ENCODE results near the gene LAMB2. TPM values are rescaled to one million over a fixed set of nuclear protein-coding genes. Genes with fewer than 3 reads are reported as not detected.

LAMB2 gene
- total RNA-seq, 1 experiment from 2014 or later, result 118 TPM

- no peak for TF ChIP-seq AFF4 (CRISPR knock-in tag; IDR thresholded peaks at IDR 0.05; ENCODE audit: borderline replicate concordance)
- no peak for TF ChIP-seq NFYB (CRISPR knock-in tag; conservative IDR thresholded peaks at IDR 0.05; ENCODE audit: low read depth)
- TF ChIP-seq ZNF232 (CRISPR knock-in tag; IDR thresholded peaks at IDR 0.05), result no peak
- TF ChIP-seq TCF7 (CRISPR knock-in tag; IDR thresholded peaks at IDR 0.05; ENCODE audit: low read depth), result no peak
- no peak for TF ChIP-seq ZSCAN18 (CRISPR knock-in tag; IDR thresholded peaks at IDR 0.05)
- no peak for TF ChIP-seq ATF1 (CRISPR knock-in tag; IDR thresholded peaks at IDR 0.05)
- TF ChIP-seq AR (CRISPR knock-in tag; IDR thresholded peaks at IDR 0.05), result no peak
- 0 out of 2 replicates have a peak, but pooled peaks have one; percentile 7 for TF ChIP-seq HMGA2 (CRISPR knock-in tag; IDR thresholded peaks at IDR 0.05)
- peak; percentile 40; the same call in 1 of the 2 replicates for TF ChIP-seq E2F5 (CRISPR knock-in tag; IDR thresholded peaks at IDR 0.05)
- TF ChIP-seq ESRRA (CRISPR knock-in tag; IDR thresholded peaks at IDR 0.05; ENCODE audit: borderline replicate concordance), result no peak
- TF ChIP-seq MXD4 (CRISPR knock-in tag; IDR thresholded peaks at IDR 0.05; ENCODE audit: borderline replicate concordance), result no peak
- no peak for TF ChIP-seq FOXP1 (CRISPR knock-in tag; IDR thresholded peaks at IDR 0.05; ENCODE audit: borderline replicate concordance)
- TF ChIP-seq RELA (CRISPR knock-in tag; IDR thresholded peaks at IDR 0.05; ENCODE audit: borderline replicate concordance), result no peak
- TF ChIP-seq GRHL2 (CRISPR knock-in tag; IDR thresholded peaks at IDR 0.05; ENCODE audit: insufficient replicate concordance, severe bottlenecking), result no peak
- no peak for TF ChIP-seq ZNF317 (CRISPR knock-in tag; IDR thresholded peaks at IDR 0.05; ENCODE audit: borderline replicate concordance, low read depth)
- no peak for TF ChIP-seq ZNF396 (CRISPR knock-in tag; IDR thresholded peaks at IDR 0.05; ENCODE audit: borderline replicate concordance)
- TF ChIP-seq KAT7 (CRISPR knock-in tag; IDR thresholded peaks at IDR 0.05; ENCODE audit: borderline replicate concordance), result no peak
These were observed 539 bp upstream of the LAMB2 start (continued) for GRCh38 chr3:49133226-49133951.
